ENCODE measurements around the gene WDR86. TPM values are rescaled to one million over a fixed set of nuclear protein-coding genes. Genes with fewer than 3 reads are reported as not detected.

Gene WDR86
- total RNA-seq, 2 experiments from 2014 or later: 0.50 to 1.1 TPM

GRCh38 chr7:151367284-151367683 lies 42.6 kb downstream of the WDR86 start:
- peaks cover 11% of the 10 kb centered on the region for H3K4me1 Mint-ChIP-seq
- no peak for DNase-seq
- H3K36me3 Mint-ChIP-seq (ENCODE audit: low read depth): peaks cover 40% of the 10 kb centered on the region
- no peak overlapping the region for H3K4me3 Mint-ChIP-seq
- no peaks in the 10 kb centered on the region for H3K27me3 Mint-ChIP-seq
- POLR2A ChIA-PET: interaction anchor here (1.1 to 1.9 kb wide), 2 partner anchors 15 to 81 kb away, joined by 3 to 13 read pairs; no protein-coding TSS in a partner anchor
- no peak overlapping the region for H3K27ac Mint-ChIP-seq
- CTCF ChIA-PET: interaction anchor here (1.6 to 11.6 kb wide), 5 partner anchors 10 to 83 kb away, joined by 5 to 184 read pairs (median 7); no protein-coding TSS in a partner anchor
- no peaks in the 10 kb centered on the region for H3K9me3 Mint-ChIP-seq

GRCh38 chr7:151366880-151367222 lies 43.0 kb downstream of the WDR86 start:
- Mint-ChIP-seq H3K4me1 (peaks cover 11% of the 10 kb centered on the region), H3K27ac (no peak overlapping the region), H3K27me3 (no peaks in the 10 kb centered on the region), H3K36me3 (ENCODE audit: low read depth) (peaks cover 43% of the 10 kb centered on the region), H3K9me3 (no peaks in the 10 kb centered on the region), H3K4me3 (no peak overlapping the region)
- no peak for DNase-seq
- CTCF ChIA-PET: interaction anchor here (0.9 to 11.6 kb wide), 6 partner anchors 10 to 83 kb away, joined by 3 to 184 read pairs (median 6); no protein-coding TSS in a partner anchor
- POLR2A ChIA-PET: interaction anchor here (1.1 to 1.4 kb wide), 2 partner anchors 11 to 15 kb away, joined by 3 read pairs; no protein-coding TSS in a partner anchor

- peaks cover 48% of the 10 kb centered on the region for H3K36me3 Mint-ChIP-seq (ENCODE audit: low read depth)
- no peak overlapping the region for H3K4me3 Mint-ChIP-seq
- ChIA-PET POLR2A (interaction anchor here (1.0 to 1.4 kb wide), 2 partner anchors 11 to 14 kb away, joined by 3 read pairs; no protein-coding TSS in a partner anchor), CTCF (interaction anchor here (0.9 to 11.6 kb wide), 6 partner anchors 9 to 83 kb away, joined by 3 to 184 read pairs (median 6); no protein-coding TSS in a partner anchor)
- no peaks in the 10 kb centered on the region for H3K9me3 Mint-ChIP-seq
- no peak for DNase-seq
- H3K27ac Mint-ChIP-seq: no peak overlapping the region
- H3K4me1 Mint-ChIP-seq: peaks cover 11% of the 10 kb centered on the region
- no peaks in the 10 kb centered on the region for H3K27me3 Mint-ChIP-seq
Measured at GRCh38 chr7:151366166-151366879, 43.5 kb downstream of the WDR86 start.

GRCh38 chr7:151363182-151363581 lies 46.7 kb downstream of the WDR86 start:
- POLR2A ChIA-PET: no interaction called here
- H3K9me3 Mint-ChIP-seq: no peaks in the 10 kb centered on the region
- H3K4me1 Mint-ChIP-seq: peaks cover 5% of the 10 kb centered on the region
- H3K4me3 Mint-ChIP-seq: no peak overlapping the region
- CTCF ChIA-PET: interaction anchor here (6.5 to 11.6 kb wide), 2 partner anchors 11 to 87 kb away, joined by 42 to 184 read pairs; no protein-coding TSS in a partner anchor
- DNase-seq: no peak
- no peak overlapping the region for H3K27ac Mint-ChIP-seq
- H3K36me3 Mint-ChIP-seq (ENCODE audit: low read depth): peaks cover 46% of the 10 kb centered on the region
- H3K27me3 Mint-ChIP-seq: no peaks in the 10 kb centered on the region

- no peak for DNase-seq
- H3K9me3 Mint-ChIP-seq: no peaks in the 10 kb centered on the region
- H3K27ac Mint-ChIP-seq: no peak overlapping the region
- H3K4me3 Mint-ChIP-seq: no peak overlapping the region
- ChIA-PET POLR2A (no interaction called here), CTCF (interaction anchor here (6.5 to 11.6 kb wide), 2 partner anchors 9 to 88 kb away, joined by 42 to 184 read pairs; no protein-coding TSS in a partner anchor)
- no peaks in the 10 kb centered on the region for H3K27me3 Mint-ChIP-seq
- peaks cover 55% of the 10 kb centered on the region for H3K36me3 Mint-ChIP-seq (ENCODE audit: low read depth)
- H3K4me1 Mint-ChIP-seq: no peaks in the 10 kb centered on the region
Measured at GRCh38 chr7:151361193-151361959, 48.5 kb downstream of the WDR86 start.

GRCh38 chr7:151352512-151352911 lies 57.3 kb downstream of the WDR86 start:
- peak; percentile 24 for DNase-seq
- no peak overlapping the region for H3K4me3 Mint-ChIP-seq
- CTCF ChIA-PET: interaction anchor here (0.6 to 9.4 kb wide), 16 partner anchors 11 to 280 kb away, joined by 3 to 143 read pairs (median 7); partner anchors contain the start of gene NUB1
- peak overlapping the region; percentile 95 for H3K27ac Mint-ChIP-seq
- POLR2A ChIA-PET: interaction anchor here (0.8 to 4.9 kb wide), 13 partner anchors 10 to 293 kb away, joined by 3 to 56 read pairs (median 6); partner anchors contain the start of genes NUB1 and RHEB
- H3K4me1 Mint-ChIP-seq: peaks cover 55% of the 10 kb centered on the region
- no peaks in the 10 kb centered on the region for H3K9me3 Mint-ChIP-seq
- no peaks in the 10 kb centered on the region for H3K27me3 Mint-ChIP-seq
- H3K36me3 Mint-ChIP-seq (ENCODE audit: low read depth): peaks cover 66% of the 10 kb centered on the region

GRCh38 chr7:151351967-151352366 lies 57.9 kb downstream of the WDR86 start:
- H3K4me1 Mint-ChIP-seq: peaks cover 55% of the 10 kb centered on the region
- H3K36me3 Mint-ChIP-seq (ENCODE audit: low read depth): peaks cover 63% of the 10 kb centered on the region
- H3K4me3 Mint-ChIP-seq: peak overlapping the region; percentile 69
- no peaks in the 10 kb centered on the region for H3K27me3 Mint-ChIP-seq
- DNase-seq: peak; percentile 76
- ChIA-PET CTCF (interaction anchor here (0.6 to 9.4 kb wide), 19 partner anchors 11 to 280 kb away, joined by 3 to 143 read pairs (median 5); partner anchors contain the start of genes NUB1 and RHEB), POLR2A (interaction anchor here (0.8 to 4.9 kb wide), 15 partner anchors 8 to 293 kb away, joined by 3 to 56 read pairs (median 5); partner anchors contain the start of genes NUB1 and RHEB)
- peak overlapping the region; percentile 95 for H3K27ac Mint-ChIP-seq
- H3K9me3 Mint-ChIP-seq: no peaks in the 10 kb centered on the region

GRCh38 chr7:151351027-151351426 lies 58.8 kb downstream of the WDR86 start:
- peaks cover 57% of the 10 kb centered on the region for H3K4me1 Mint-ChIP-seq
- peak; percentile 57 for DNase-seq
- H3K36me3 Mint-ChIP-seq (ENCODE audit: low read depth): peaks cover 62% of the 10 kb centered on the region
- H3K4me3 Mint-ChIP-seq: peak overlapping the region; percentile 69
- POLR2A ChIA-PET: interaction anchor here (1.0 to 4.9 kb wide), 11 partner anchors 9 to 281 kb away, joined by 4 to 56 read pairs (median 6); partner anchors contain the start of genes NUB1 and RHEB
- peak overlapping the region; percentile 95 for H3K27ac Mint-ChIP-seq
- no peaks in the 10 kb centered on the region for H3K27me3 Mint-ChIP-seq
- no peaks in the 10 kb centered on the region for H3K9me3 Mint-ChIP-seq
- CTCF ChIA-PET: interaction anchor here (0.7 to 9.4 kb wide), 23 partner anchors 10 to 281 kb away, joined by 3 to 143 read pairs (median 4); partner anchors contain the start of genes ABCF2, NUB1 and RHEB

GRCh38 chr7:151349507-151349853 lies 60.4 kb downstream of the WDR86 start:
- H3K27me3 Mint-ChIP-seq: no peaks in the 10 kb centered on the region
- H3K27ac Mint-ChIP-seq: peak overlapping the region; percentile 94
- H3K4me3 Mint-ChIP-seq: peak overlapping the region; percentile 69
- CTCF ChIA-PET: interaction anchor here (1.0 to 9.4 kb wide), 10 partner anchors 8 to 283 kb away, joined by 3 to 143 read pairs (median 14); partner anchors contain the start of genes ABCF2 and NUB1
- H3K9me3 Mint-ChIP-seq: no peaks in the 10 kb centered on the region
- POLR2A ChIA-PET: interaction anchor here (1.0 to 4.9 kb wide), 6 partner anchors 7 to 283 kb away, joined by 3 to 56 read pairs (median 6); partner anchors contain the start of gene NUB1
- peaks cover 55% of the 10 kb centered on the region for H3K4me1 Mint-ChIP-seq
- no peak for DNase-seq
- peaks cover 56% of the 10 kb centered on the region for H3K36me3 Mint-ChIP-seq (ENCODE audit: low read depth)

- POLR2A ChIA-PET: no interaction called here
Measured at GRCh38 chr7:151348970-151349369, 60.9 kb downstream of the WDR86 start.

GRCh38 chr7:151347200-151347599 lies 62.6 kb downstream of the WDR86 start:
- Mint-ChIP-seq H3K4me3 (no peak overlapping the region), H3K27me3 (no peaks in the 10 kb centered on the region), H3K27ac (no peak overlapping the region), H3K36me3 (ENCODE audit: low read depth) (peaks cover 49% of the 10 kb centered on the region), H3K9me3 (no peaks in the 10 kb centered on the region), H3K4me1 (peaks cover 48% of the 10 kb centered on the region)
- ChIA-PET CTCF (interaction anchor here (0.7 kb wide), 1 partner anchor 100 kb away, joined by 3 read pairs; no protein-coding TSS in a partner anchor), POLR2A (no interaction called here)
- no peak for DNase-seq

More at GRCh38 chr7:151348970-151349369, 60.9 kb downstream of the WDR86 start:
- DNase-seq: no peak
- H3K4me3 Mint-ChIP-seq: peak overlapping the region; percentile 69
- peak overlapping the region; percentile 94 for H3K27ac Mint-ChIP-seq
- H3K27me3 Mint-ChIP-seq: no peaks in the 10 kb centered on the region
- CTCF ChIA-PET: interaction anchor here (4.0 to 9.4 kb wide), 2 partner anchors 32 to 39 kb away, joined by 42 to 143 read pairs; no protein-coding TSS in a partner anchor
- H3K4me1 Mint-ChIP-seq: peaks cover 55% of the 10 kb centered on the region
- no peaks in the 10 kb centered on the region for H3K9me3 Mint-ChIP-seq
- H3K36me3 Mint-ChIP-seq (ENCODE audit: low read depth): peaks cover 52% of the 10 kb centered on the region

- Mint-ChIP-seq H3K36me3 (ENCODE audit: low read depth) (peaks cover 42% of the 10 kb centered on the region), H3K4me1 (peaks cover 42% of the 10 kb centered on the region), H3K27ac (no peak overlapping the region), H3K4me3 (no peak overlapping the region), H3K9me3 (no peaks in the 10 kb centered on the region), H3K27me3 (no peaks in the 10 kb centered on the region)
- POLR2A ChIA-PET: no interaction called here
- CTCF ChIA-PET: no interaction called here
- DNase-seq: no peak
Measured at GRCh38 chr7:151346470-151346769, 63.4 kb downstream of the WDR86 start.
